ENCODE data around the gene TAF6. TPM values are rescaled to one million over a fixed set of nuclear protein-coding genes. Genes with fewer than 3 reads are reported as not detected.
"Not testable (repeated sequence)": the region's sequence is repeated elsewhere in the genome, so short reads cannot be mapped to it uniquely, and the experiment has no call there.

The TAF6 gene
- total RNA-seq, 1 donor, result 38.6 TPM

DNA sequence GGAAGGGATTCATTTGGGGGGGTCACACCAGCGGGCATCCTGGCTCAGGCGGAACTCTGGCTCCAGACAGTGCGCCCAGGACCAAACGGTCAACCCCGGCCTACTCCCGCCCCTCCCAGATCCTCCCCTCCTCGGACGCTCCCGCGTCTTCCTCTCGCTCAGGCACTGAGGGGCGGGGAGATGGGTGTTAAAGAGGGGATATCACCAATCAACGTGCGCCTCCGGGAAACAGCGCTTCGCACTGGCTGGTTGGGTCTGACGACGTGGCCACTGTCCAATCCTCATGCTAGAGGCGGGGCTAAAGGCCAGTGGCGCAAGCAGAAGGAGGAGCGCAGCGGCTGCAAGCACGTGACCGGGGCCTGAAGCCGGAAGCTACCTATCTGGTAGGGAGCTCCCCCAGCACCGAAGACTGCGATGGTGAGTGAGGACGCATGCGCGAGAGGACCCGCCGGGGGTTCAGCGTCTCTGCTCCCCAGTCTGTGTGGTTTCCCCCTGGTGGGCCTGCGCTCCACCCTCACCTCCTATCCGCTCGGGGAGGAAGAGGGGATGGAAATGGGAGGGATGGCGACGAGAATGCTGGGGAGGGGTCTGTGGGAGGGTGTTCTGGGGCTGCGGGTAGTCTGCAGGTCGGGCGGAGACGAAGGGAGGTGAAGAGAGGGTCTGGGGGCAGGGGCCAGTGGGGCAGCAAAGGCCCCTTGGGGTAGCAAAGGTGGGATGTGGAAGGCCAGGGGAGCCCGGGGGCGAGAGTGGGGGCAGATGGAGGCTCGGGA lies 29.6 kb upstream of the TAF6 start, which contains the start of gene LAMTOR4:
TSS of gene LAMTOR4 (plus strand) at position 360 of the 770 bp plus-strand sequence. CDS start at position 415, 55 bp downstream.
- peak within 1 kb of the TSS; percentile 100 for H3K4me3 ChIP-seq (ENCODE audit: low read depth, low read length)
- TF ChIP-seq, protein P1, sequence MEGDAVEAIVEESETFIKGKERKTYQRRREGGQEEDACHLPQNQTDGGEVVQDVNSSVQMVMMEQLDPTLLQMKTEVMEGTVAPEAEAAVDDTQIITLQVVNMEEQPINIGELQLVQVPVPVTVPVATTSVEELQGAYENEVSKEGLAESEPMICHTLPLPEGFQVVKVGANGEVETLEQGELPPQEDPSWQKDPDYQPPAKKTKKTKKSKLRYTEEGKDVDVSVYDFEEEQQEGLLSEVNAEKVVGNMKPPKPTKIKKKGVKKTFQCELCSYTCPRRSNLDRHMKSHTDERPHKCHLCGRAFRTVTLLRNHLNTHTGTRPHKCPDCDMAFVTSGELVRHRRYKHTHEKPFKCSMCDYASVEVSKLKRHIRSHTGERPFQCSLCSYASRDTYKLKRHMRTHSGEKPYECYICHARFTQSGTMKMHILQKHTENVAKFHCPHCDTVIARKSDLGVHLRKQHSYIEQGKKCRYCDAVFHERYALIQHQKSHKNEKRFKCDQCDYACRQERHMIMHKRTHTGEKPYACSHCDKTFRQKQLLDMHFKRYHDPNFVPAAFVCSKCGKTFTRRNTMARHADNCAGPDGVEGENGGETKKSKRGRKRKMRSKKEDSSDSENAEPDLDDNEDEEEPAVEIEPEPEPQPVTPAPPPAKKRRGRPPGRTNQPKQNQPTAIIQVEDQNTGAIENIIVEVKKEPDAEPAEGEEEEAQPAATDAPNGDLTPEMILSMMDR (IDR thresholded peaks at IDR 0.05; ENCODE audit: insufficient read depth, low read length), result no peak
- DNase-seq (ENCODE audit: low read depth), result peak; percentile 99

DNA sequence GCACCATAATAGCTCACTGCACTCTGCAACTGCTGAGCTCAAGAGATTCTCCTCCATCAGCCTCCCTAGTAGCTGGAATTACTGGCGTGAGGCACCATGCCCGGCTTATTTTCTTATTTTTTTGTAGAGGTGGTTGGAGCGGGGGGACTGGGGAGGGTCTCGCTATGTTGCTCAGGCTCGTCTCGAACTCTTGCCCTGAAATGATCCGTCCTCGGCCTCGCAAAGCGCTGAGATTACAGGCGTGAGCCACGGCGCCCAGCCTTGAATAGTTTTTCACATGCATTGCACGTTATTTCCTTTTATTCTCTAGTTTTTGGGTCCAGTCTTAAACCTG lies 29.0 kb upstream of the TAF6 start:
- peak overlapping the region; percentile 49 for H3K4me3 ChIP-seq (ENCODE audit: low read depth, low read length)
- DNase-seq (ENCODE audit: low read depth), result no peak
- TF ChIP-seq, protein P1 (IDR thresholded peaks at IDR 0.05; ENCODE audit: insufficient read depth, low read length), result no peak

- DNase-seq (ENCODE audit: low read depth), result no peak
- no peak overlapping the region for H3K4me3 ChIP-seq (ENCODE audit: low read depth, low read length)
- TF ChIP-seq, protein P1 (IDR thresholded peaks at IDR 0.05; ENCODE audit: insufficient read depth, low read length), result no peak
These were observed 28.1 kb upstream of the TAF6 start for GRCh38 chr7:100147278-100147677.

DNA sequence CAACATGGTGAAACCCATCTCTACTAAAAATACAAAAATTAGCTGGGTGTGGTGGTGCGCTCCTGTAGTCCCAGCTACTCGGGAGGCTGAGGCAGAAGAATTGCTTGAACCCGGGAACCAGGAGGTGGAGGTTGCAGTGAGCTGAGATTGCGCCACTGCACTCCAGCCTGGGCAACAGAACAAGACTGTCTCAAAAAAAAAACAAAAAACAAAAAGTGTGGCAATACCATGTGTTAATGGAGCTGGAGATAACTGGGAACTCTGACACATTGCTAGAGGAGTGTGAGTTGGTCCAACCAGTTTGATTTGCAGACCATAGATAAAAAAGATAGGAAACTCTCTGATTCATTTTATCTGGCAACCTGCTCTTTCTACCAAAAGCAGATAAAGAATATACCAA lies 27.2 kb upstream of the TAF6 start:
- peak; percentile 98 for DNase-seq (ENCODE audit: low read depth)
- H3K4me3 ChIP-seq (ENCODE audit: low read depth, low read length), result not testable (repeated sequence)

GRCh38 chr7:100142461-100142860 lies 23.3 kb upstream of the TAF6 start:
- H3K4me3 ChIP-seq (ENCODE audit: low read depth, low read length), result no peak overlapping the region
- TF ChIP-seq, protein P1 (IDR thresholded peaks at IDR 0.05; ENCODE audit: insufficient read depth, low read length), result no peak
- no peak for DNase-seq (ENCODE audit: low read depth)

DNA sequence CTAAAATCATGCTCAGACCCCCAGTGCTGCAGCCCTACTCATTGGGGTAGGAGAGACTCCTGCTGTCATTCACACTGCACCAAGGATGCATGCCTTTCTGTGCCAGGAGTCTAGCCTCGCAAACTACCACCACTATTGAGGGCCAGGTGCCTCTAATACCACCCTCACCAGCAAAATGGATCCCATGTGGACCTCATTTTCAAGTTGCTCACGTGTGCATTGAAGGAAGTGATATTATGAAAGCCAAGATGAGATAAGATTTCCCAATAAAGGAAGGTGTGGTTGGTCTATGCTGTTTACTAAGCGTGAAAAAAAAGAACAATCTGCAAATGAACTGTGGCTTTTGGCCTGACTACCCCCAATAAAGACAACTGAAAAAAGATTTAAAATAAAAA lies 22.4 kb upstream of the TAF6 start:
- DNase-seq (ENCODE audit: low read depth), result no peak
- H3K4me3 ChIP-seq (ENCODE audit: low read depth, low read length), result no peak overlapping the region
- TF ChIP-seq, protein P1 (IDR thresholded peaks at IDR 0.05; ENCODE audit: insufficient read depth, low read length), result no peak

- no peak for DNase-seq (ENCODE audit: low read depth)
- TF ChIP-seq, protein P1 (IDR thresholded peaks at IDR 0.05; ENCODE audit: insufficient read depth, low read length), result no peak
These were observed 18.9 kb upstream of the TAF6 start for GRCh38 chr7:100137851-100138760.

More at GRCh38 chr7:100137851-100138760, 18.9 kb upstream of the TAF6 start:
- no peak overlapping the region for H3K4me3 ChIP-seq (ENCODE audit: low read depth, low read length)

Data from fibroblast of the aortic adventitia (primary cell).